H9 (cell line): Measurements from ENCODE around the gene ECHDC3. TPM values are rescaled to one million over a fixed set of nuclear protein-coding genes. Genes with fewer than 3 reads are reported as not detected.

Experiments used
- DNase-seq: peaks from one replicate; pipeline ENCODE4 v3.0.0-alpha.2; 2017
- H2AFZ ChIP-seq: one replicate; pipeline ENCODE4 v1.6.1; 2013; ENCODE audit warnings: mild to moderate bottlenecking, low read length, control low read depth, moderate library complexity
- H2AK5ac ChIP-seq: 2 replicates; pipeline ENCODE4 v1.6.1; 2013; ENCODE audit warnings: low read length, control low read depth, mixed read lengths; ENCODE audit not compliant: insufficient read length
- H2BK120ac ChIP-seq: one replicate; pipeline ENCODE4 v1.6.1; 2013; ENCODE audit warnings: low read depth, mild to moderate bottlenecking, low read length, control low read depth, inconsistent platforms; ENCODE audit not compliant: poor library complexity, severe bottlenecking
- H2BK12ac ChIP-seq: 2 replicates; pipeline ENCODE4 v1.6.1; 2013; ENCODE audit warnings: low read length, control low read depth, mixed read lengths, low read depth; ENCODE audit not compliant: insufficient read length
- H2BK15ac ChIP-seq: 2 replicates; pipeline ENCODE4 v1.6.1; 2013; ENCODE audit warnings: low read depth, low read length, control low read depth
- H2BK20ac ChIP-seq: one replicate; pipeline ENCODE4 v1.6.1; 2013; ENCODE audit warnings: low read depth, mild to moderate bottlenecking, low read length, control low read depth, inconsistent platforms; ENCODE audit not compliant: poor library complexity, severe bottlenecking
- H2BK5ac ChIP-seq: 2 replicates; pipeline ENCODE4 v1.6.1; 2013; ENCODE audit warnings: low read length, control low read depth, mixed read lengths; ENCODE audit not compliant: insufficient read length
- H3K14ac ChIP-seq: 2 replicates; pipeline ENCODE4 v1.6.1; 2013; ENCODE audit warnings: low read length, control low read depth; ENCODE audit not compliant: insufficient read depth
- H3K18ac ChIP-seq: 2 replicates; pipeline ENCODE4 v1.6.1; 2013; ENCODE audit warnings: low read depth, mild to moderate bottlenecking, mixed read lengths, low read length, control low read depth; ENCODE audit not compliant: insufficient read length
- H3K23ac ChIP-seq: 2 replicates; pipeline ENCODE4 v1.6.1; 2013; ENCODE audit warnings: low read length, control low read depth, mixed read lengths, low read depth; ENCODE audit not compliant: insufficient read length
- H3K23me2 ChIP-seq: 2 replicates; pipeline ENCODE4 v1.6.1; 2013; ENCODE audit warnings: low read depth, mild to moderate bottlenecking, mixed read lengths, low read length, control low read depth; ENCODE audit not compliant: insufficient read length, poor library complexity, severe bottlenecking
- H3K27ac ChIP-seq: 2 replicates; pipeline ENCODE4 v1.5.1; 2013; ENCODE audit warnings: low read length, control low read depth, mixed read lengths, low read depth; ENCODE audit not compliant: insufficient read length
- H3K27me3 ChIP-seq: 2 replicates; pipeline ENCODE4 v1.6.1; 2013; ENCODE audit warnings: low read length, control low read depth, inconsistent platforms; ENCODE audit not compliant: insufficient read depth
- H3K4ac ChIP-seq: 2 replicates; pipeline ENCODE4 v1.6.1; 2013; ENCODE audit warnings: low read depth, mild to moderate bottlenecking, control low read depth, inconsistent platforms, low read length, moderate library complexity
- H3K4me1 ChIP-seq: 2 replicates; pipeline ENCODE4 v1.6.1; 2013; ENCODE audit warnings: low read length, control low read depth, inconsistent platforms; ENCODE audit not compliant: insufficient read depth
- H3K4me2 ChIP-seq: 2 replicates; pipeline ENCODE4 v1.6.1; 2013; ENCODE audit warnings: low read length, control low read depth, mixed read lengths; ENCODE audit not compliant: insufficient read length, insufficient read depth
- H3K56ac ChIP-seq: 2 replicates; pipeline ENCODE4 v1.6.1; 2013; ENCODE audit warnings: low read depth, mild to moderate bottlenecking, mixed read lengths, low read length, control low read depth; ENCODE audit not compliant: insufficient read length
- H3K79me1 ChIP-seq: 2 replicates; pipeline ENCODE4 v1.6.1; 2013; ENCODE audit warnings: low read depth, mild to moderate bottlenecking, moderate library complexity, low read length, control low read depth, inconsistent platforms; ENCODE audit not compliant: insufficient read depth, poor library complexity, severe bottlenecking
- H3K79me2 ChIP-seq: 2 replicates; pipeline ENCODE4 v1.6.1; 2013; ENCODE audit warnings: low read length, control low read depth, inconsistent platforms; ENCODE audit not compliant: insufficient read depth
- H3K9ac ChIP-seq: 2 replicates; pipeline ENCODE4 v1.6.1; 2013; ENCODE audit warnings: low read length, control low read depth, mixed read lengths; ENCODE audit not compliant: insufficient read length; ENCODE audit errors: extremely low read depth
- H3K9me3 ChIP-seq: one replicate; pipeline ENCODE4 v1.6.1; 2013; ENCODE audit warnings: low read depth, low read length, inconsistent platforms; ENCODE audit not compliant: control insufficient read depth
- H3T11ph ChIP-seq: one replicate; pipeline ENCODE4 v1.6.1; 2013; ENCODE audit warnings: mild to moderate bottlenecking, low read length, control low read depth, inconsistent platforms
- H4K20me1 ChIP-seq: one replicate; pipeline ENCODE4 v1.6.1; 2013; ENCODE audit not compliant: control insufficient read depth, insufficient read length, insufficient read depth
- H4K5ac ChIP-seq: 2 replicates; pipeline ENCODE4 v1.6.1; 2013; ENCODE audit warnings: low read depth, mild to moderate bottlenecking, mixed read lengths, low read length, control low read depth; ENCODE audit not compliant: insufficient read length
- H4K8ac ChIP-seq: replicated peaks from 2 replicates; pipeline ENCODE4 v1.6.1; 2013; ENCODE audit warnings: low read length, control low read depth, mixed read lengths, low read depth; ENCODE audit not compliant: insufficient read length
- H4K91ac ChIP-seq: 2 replicates; pipeline ENCODE4 v1.6.1; 2013; ENCODE audit warnings: low read depth, mild to moderate bottlenecking, moderate library complexity, mixed read lengths, low read length, control low read depth; ENCODE audit not compliant: insufficient read length
- H3K27ac Mint-ChIP-seq, 3 experiments: 2 replicates in 2 of 3; 3 replicates in 1 of 3; pipeline ENCODE4 v1.8.0; 2020 to 2021; ENCODE audit warnings: mixed read lengths in 3 of 3, mild to moderate bottlenecking in 1 of 3, moderate library complexity in 1 of 3
- H3K27me3 Mint-ChIP-seq: 2 replicates; pipeline ENCODE4 v1.8.0; 2021; ENCODE audit warnings: low read depth, mild to moderate bottlenecking, moderate library complexity, mixed read lengths
- H3K36me3 Mint-ChIP-seq, 3 experiments: 2 replicates in 2 of 3; 3 replicates in 1 of 3; pipeline ENCODE4 v1.8.0; 2020 to 2021; ENCODE audit warnings: low read depth in 3 of 3, mixed read lengths in 3 of 3; ENCODE audit not compliant: insufficient read depth in 1 of 3
- H3K4me1 Mint-ChIP-seq, 2 experiments: 2 replicates each; pipeline ENCODE4 v1.8.0; 2020; ENCODE audit warnings: mixed read lengths in 2 of 2
- H3K4me3 Mint-ChIP-seq, 2 experiments: 2 replicates in 1 of 2; 3 replicates in 1 of 2; pipeline ENCODE4 v1.8.0; 2020 to 2021; ENCODE audit warnings: mild to moderate bottlenecking in 2 of 2, mixed read lengths in 2 of 2, moderate library complexity in 1 of 2
- H3K9me3 Mint-ChIP-seq, 2 experiments: 2 replicates in 1 of 2; 3 replicates in 1 of 2; pipeline ENCODE4 v1.8.0; 2020; ENCODE audit warnings: mild to moderate bottlenecking in 2 of 2, mixed read lengths in 2 of 2, moderate library complexity in 1 of 2
- WGBS: extraction: QIAGEN DNeasy Blood & Tissue Kit; methylation state at CpG from one replicate; pipeline ENCODE4 v1.1.7; 2013; ENCODE audit warnings: missing lambda C conversion rate, low lambda C conversion rate, mixed read lengths; ENCODE audit not compliant: insufficient read length; ENCODE audit errors: extremely low coverage; 5-methylcytosine and 5-hydroxymethylcytosine counted together
- total RNA-seq: library from RNA; stranded (reverse); gene quantifications from 2 replicates; pipeline ENCODE4 v1.2.1, GENCODE V29; 2021
- TF ChIP-seq, protein P1 (sequence below): fragments of 200-600 bp; sonication (generic); conservative IDR thresholded peaks from 3 replicates; pipeline ENCODE4 v1.8.0; 2021; ENCODE audit warnings: antibody characterized with exemption, mild to moderate bottlenecking

Gene ECHDC3
- total RNA-seq, 1 experiment from 2014 or later: 9.3 TPM

DNA sequence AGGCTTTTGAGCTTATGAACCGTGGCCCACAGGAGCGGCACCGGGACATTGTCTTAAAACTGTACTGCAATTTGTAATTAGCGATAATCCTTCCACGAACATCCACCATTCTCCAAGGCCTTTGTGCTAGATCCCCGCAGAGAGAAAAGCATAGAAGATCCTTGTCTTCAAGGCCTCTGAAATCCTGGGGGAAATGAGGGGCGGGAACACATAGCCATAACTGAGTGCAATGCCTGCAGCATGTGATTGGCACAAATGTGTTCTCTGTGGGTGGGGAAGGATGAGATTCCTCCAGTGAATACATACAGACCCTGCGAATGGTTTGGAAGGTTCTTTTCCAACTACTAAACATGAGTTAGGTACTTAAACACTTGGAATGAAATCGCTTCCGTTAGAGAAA is 55.1 kb downstream of the ECHDC3 start:
- Histone ChIP-seq H2BK5ac (no peak overlapping the region), H3T11ph (no peak overlapping the region), H3K27me3 (no peaks in the 10 kb centered on the region), H3K9ac (no peak overlapping the region), H4K5ac (no peak overlapping the region), H3K4ac (no peak overlapping the region), H3K9me3 (no peaks in the 10 kb centered on the region), H4K20me1 (no peaks in the 10 kb centered on the region), H3K56ac (no peak overlapping the region), H3K23ac (no peak overlapping the region), H2AFZ (no peak overlapping the region), H2BK12ac (no peak overlapping the region), H4K91ac (no peak overlapping the region), H2BK15ac (no peak overlapping the region), H3K23me2 (no peaks in the 10 kb centered on the region), H3K4me2 (no peak overlapping the region), H2BK20ac (no peak overlapping the region), H2BK120ac (no peak overlapping the region), H3K27ac (no peak overlapping the region), H3K79me1 (no peaks in the 10 kb centered on the region), H3K18ac (no peak overlapping the region), H4K8ac (no peak overlapping the region), H3K79me2 (no peaks in the 10 kb centered on the region), H3K4me1 (no peaks in the 10 kb centered on the region; the same call in 1 of the 2 replicates), H2AK5ac (no peak overlapping the region), H3K14ac (no peak overlapping the region)
- Mint-ChIP-seq H3K4me3 (no peak overlapping the region), H3K9me3 (peaks cover 21 to 30% of the 10 kb centered on the region in 2 experiments), H3K36me3 (peaks cover 2 to 28% (median 14%) of the 10 kb centered on the region in 3 experiments; a peak in 6 of 7 replicates), H3K27me3 (peaks cover 11% of the 10 kb centered on the region), H3K27ac (peak overlapping the region in 1 of 3 experiments; percentile 8; a peak in 1 of 7 replicates), H3K4me1 (peaks cover 27 to 28% of the 10 kb centered on the region in 2 experiments)
- WGBS: no CpG with 5 or more reads among the region's 10 CpGs
- TF ChIP-seq, protein P1, sequence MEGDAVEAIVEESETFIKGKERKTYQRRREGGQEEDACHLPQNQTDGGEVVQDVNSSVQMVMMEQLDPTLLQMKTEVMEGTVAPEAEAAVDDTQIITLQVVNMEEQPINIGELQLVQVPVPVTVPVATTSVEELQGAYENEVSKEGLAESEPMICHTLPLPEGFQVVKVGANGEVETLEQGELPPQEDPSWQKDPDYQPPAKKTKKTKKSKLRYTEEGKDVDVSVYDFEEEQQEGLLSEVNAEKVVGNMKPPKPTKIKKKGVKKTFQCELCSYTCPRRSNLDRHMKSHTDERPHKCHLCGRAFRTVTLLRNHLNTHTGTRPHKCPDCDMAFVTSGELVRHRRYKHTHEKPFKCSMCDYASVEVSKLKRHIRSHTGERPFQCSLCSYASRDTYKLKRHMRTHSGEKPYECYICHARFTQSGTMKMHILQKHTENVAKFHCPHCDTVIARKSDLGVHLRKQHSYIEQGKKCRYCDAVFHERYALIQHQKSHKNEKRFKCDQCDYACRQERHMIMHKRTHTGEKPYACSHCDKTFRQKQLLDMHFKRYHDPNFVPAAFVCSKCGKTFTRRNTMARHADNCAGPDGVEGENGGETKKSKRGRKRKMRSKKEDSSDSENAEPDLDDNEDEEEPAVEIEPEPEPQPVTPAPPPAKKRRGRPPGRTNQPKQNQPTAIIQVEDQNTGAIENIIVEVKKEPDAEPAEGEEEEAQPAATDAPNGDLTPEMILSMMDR: no peak
- DNase-seq: no peak
